NCI-H345 (cell line): Measurements from ENCODE around the gene TTC33.
"Not testable (repeated sequence)": the region's sequence is repeated elsewhere in the genome, so short reads cannot be mapped to it uniquely, and the experiment has no call there.

Source experiments
- DNase-seq: peaks from one replicate; lab custom pipeline; 2025; lab: John Stamatoyannopoulos, UW

TTC33 gene

DNA sequence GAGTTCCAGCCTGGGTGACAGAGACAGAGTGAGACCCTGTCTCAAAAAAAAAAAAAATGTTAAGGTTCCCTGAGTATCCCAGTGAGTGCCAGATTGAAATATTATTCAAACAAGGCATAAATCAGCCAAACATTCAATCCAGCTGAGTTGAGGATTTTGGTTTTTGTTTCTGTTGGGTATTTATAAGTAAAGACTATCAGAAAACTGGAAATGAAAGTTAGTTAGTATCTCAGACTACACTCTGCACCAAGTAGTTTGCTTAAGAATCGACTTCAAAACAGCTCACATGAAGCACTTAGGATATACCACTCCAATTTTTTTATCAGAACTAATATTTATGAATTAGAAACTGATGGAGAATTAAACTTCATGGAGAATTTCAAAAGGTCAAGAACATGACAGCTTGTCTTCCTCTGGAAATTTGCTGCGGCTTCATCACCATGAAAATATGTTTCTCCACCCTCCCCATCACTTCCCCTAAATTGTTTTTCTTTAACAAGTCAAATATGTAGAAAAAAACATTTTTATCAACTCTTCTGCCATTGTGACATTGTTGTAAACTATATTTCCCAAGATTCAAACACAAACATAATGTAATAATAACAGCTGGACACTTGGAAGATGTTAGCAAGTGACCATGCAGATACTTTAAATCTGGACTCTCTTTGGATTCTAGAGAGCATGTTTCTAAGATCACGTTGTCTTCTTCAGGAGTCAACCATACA, 186.1 kb downstream of the TTC33 start:
- DNase-seq, result no peak

DNA sequence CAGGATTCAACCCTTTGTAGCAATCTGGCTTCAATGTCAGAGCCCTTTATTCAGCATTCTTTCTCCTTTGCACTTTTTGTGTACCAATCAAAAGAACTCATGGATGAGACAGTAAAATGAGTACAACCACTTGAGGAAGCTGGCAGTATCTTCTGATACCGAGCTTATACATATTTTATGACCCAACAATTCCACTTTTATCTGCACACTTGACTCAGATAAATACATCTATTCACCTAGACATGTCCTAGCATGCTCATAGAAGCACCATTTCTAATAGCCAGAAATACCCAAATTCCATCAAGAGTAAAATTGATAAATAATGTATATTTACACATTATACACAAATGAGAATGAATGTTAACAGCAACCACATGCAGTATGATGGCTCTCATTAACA, 187.2 kb downstream of the TTC33 start:
- no peak for DNase-seq

- DNase-seq, result not testable (repeated sequence)
Observed at GRCh38 chr5:40563173-40563572, 192.6 kb downstream of the TTC33 start.

DNA sequence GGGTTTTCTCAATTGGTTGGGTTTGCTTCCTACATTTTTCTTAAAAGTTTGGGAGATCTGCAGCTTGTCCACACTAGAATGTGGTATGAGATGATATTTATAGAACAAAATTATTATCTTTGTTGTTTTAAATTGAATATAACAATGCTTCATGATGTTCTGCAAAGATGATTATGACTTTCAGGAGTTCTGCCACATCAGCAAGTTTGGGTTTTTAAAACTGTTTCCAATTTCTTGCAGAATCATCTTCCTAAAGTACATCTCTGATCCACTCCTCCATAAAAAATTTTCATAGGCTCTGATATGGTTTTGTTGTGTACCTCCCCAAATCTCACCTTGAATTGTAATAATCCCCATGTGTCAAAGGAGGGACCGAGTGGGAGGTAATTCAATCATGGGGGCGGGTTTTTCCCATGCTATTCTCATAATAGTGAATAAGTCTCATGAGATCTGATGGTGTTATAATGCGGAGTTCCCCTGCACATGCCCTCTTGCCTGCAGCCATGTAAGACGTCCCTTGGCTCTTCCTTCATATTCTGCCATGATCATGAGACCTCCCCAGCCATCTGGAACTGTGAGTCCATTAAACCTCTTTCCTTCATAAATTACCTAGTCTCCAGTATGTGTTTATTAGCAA, 195.2 kb downstream of the TTC33 start:
- DNase-seq, result no peak

DNA sequence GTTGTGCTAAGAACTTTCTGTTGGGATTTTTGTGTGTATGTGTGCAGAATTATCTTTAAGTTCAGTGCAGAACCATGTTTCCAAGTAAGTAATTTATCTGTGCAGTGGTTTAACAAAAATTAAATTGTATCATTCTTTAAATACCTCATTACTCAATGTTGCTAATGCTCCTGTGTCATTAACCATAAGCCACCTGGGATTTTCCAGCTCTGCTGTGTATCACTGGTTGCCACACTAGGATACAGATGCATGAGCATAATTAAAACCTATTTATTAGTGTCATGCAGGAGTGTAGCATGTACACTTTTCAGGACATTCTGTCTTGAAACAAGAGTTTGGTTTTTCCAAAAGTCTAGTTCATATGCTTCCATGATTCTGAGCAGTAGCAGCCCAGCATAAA, 196.5 kb downstream of the TTC33 start:
- no peak for DNase-seq

- DNase-seq, result no peak
Observed at GRCh38 chr5:40557501-40557900, 198.3 kb downstream of the TTC33 start.

DNA sequence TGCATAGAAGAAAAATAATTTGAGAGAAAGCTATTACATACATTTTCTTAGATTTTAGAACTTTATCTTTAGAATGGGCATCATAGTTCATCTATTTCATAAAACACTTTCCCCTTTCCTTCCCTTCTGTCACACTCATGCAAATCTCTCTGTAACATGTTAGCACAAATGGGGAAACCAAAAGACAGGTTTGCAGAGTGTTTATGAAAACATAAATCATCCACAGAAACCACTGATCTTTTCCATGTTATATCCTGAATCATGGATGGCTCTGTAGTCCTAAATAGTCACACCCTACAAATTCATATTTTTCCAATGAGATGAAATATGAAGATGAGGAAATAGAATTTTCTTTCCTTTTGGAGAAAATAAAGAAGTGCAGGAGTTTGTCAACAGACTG, 198.9 kb downstream of the TTC33 start:
- no peak for DNase-seq

GRCh38 chr5:40555886-40556285, 199.9 kb downstream of the TTC33 start:
- no peak for DNase-seq

- no peak for DNase-seq
Observed at GRCh38 chr5:40554813-40555212, 200.9 kb downstream of the TTC33 start.

- no peak for DNase-seq
Observed at GRCh38 chr5:40554054-40554453, 201.7 kb downstream of the TTC33 start.

DNA sequence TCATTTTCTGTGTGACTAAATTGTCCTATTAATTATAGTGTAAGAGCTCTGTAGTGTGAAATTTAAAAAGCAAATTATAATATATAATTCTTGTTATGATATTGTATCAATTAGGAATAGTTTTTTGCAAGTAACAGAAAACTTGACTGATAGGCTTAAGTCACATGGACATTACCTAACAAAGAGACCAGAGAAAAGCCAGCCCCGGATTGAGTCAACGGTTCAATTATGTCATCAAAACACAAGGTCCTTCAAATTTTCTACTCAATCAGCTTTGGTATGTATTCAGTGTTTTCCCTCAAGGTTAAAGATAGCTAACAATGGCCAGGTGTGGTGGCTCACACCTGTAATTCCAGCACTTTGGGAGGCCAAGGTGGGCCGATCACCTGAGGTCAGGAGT, 202.8 kb downstream of the TTC33 start:
- no peak for DNase-seq

GRCh38 chr5:40551496-40552491, 204.0 kb downstream of the TTC33 start:
- DNase-seq, result no peak

- no peak for DNase-seq
Observed at GRCh38 chr5:40550481-40550880, 205.3 kb downstream of the TTC33 start.

DNA sequence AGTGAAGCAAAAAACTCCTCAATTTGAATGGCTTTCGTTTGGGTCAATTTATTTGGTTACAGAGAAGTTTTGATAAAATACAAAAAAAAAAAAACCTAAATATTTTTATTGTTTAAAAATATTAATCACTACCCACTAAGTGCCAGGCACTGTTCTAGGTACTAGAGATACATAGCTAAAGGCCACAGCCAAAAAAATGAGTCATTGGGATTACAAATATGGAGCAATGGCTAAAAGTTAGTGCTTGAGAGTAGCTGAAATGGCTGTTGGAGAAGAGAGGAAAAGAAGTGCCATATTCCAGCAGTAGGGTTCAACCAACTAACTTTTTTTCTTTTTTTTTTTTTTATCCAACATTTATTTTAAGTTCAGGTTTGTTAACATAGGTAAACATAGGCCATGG, 206.1 kb downstream of the TTC33 start:
- DNase-seq, result no peak

DNA sequence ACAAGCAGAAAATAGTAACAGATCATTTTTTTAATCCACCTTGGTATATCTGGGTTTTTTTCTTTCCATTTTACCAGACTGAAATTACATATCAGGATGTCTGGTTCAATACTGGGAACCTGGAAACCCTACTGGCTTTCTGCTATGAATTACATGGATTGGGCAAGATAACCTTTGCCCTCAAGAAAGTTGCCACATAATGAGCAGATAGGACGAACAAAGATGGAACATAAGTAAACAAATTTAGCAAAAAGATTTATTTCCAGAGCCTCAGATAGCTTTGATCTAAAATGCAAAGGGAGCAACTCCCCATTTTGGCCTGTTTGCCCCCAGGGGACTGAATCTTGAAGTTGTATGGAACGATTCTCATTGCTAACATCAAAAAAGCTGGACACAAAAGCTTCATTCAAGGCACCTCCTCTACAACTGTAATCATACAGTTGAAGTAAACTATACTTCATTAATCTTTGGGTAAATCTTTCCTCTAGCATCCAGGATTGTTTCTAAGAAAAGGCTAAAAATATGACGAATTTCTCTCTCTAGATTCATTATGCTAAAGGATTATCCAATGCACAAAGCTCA, 207.7 kb downstream of the TTC33 start:
- DNase-seq, result no peak

DNA sequence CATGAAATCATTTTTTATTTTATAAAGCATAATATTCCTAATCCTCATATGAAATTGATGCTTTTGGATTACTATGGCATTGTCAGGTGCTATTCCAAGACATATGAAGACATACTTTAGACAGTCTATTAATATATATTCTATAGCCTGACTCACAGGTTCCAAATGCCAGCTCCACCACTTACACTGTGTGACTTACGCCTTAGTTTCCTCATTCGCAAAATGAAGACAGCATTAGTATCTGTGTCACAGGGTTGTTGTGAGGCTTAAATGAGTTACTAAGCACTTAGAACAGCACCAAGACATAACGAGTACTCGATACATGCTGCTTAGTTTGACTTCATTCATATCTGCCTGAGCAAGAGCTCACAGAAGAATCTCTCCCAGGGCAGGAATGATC, 208.2 kb downstream of the TTC33 start:
- no peak for DNase-seq

GRCh38 chr5:40540301-40540700, 215.5 kb downstream of the TTC33 start:
- no peak for DNase-seq

- no peak for DNase-seq
Observed at GRCh38 chr5:40524677-40525076, 231.1 kb downstream of the TTC33 start.

DNA sequence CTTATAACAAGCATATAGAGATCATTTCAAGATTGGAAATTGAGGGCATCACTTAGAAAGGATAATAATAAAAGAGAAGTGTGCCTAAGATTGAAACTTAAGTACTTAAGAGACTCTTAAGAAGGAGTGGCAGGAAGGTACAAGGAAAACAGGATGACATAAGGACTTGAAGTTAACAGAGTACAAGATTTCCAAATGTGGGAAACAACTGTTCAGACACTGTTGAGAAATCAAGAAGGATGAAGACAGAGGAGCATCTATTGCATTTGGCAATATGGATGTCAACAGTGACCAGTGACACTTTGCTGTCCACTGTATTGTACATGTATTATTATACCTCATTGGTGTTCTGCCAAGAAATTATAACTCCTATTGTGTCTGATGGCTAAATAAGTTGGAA, 233.8 kb downstream of the TTC33 start:
- no peak for DNase-seq

DNA sequence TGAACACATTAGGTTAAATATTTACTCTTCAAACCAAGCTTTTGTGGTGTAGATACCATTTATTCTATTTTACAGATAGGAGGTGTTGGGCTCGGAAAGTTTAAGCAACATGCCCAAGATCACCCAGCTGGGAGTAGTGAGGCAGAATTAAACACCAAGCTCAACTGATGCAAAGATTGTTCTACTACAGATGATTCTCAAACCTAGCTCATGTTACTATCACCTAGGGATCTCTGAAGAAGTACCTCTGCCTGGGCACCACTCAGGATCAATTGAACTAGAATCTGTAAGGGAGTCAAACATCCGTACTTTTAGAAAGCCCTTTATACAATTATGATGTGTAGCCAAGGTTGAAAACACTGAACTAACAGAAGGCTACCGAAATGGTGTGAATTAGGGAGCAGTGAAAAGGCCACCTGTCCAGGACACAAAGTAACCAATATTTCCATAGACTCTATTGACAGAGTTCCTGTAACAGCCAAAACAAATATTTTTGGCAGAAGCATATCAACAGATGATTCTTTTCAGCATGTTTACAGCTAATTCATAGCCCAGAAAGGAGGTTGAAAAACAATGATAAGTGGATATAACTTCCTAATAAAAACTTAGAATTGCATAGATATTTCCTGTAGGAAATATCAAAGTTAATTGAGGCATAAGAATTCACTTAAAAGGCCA, 234.5 kb downstream of the TTC33 start:
- DNase-seq, result no peak

- DNase-seq, result no peak
Observed at GRCh38 chr5:40518485-40518917, 237.3 kb downstream of the TTC33 start.

DNA sequence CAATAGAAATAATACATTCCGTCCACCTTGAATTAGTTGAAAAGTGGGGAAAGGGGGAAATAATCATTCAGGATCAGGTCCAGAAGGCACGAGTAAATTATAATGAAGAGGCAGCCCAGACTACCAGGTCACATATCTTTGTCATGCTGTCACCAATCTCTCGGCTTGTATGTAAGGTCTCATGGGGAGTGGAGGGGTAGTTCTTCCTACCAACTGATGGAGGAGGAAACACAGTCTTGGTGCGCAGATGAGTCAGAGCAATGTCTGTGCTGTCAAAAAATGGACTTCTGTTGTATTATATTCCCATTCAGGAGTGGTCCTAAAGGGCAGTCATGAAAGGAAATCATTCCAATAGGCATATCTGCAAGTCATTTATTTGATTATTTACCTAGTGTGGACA, 240.3 kb downstream of the TTC33 start:
- no peak for DNase-seq
